Measurements from ENCODE around the gene AZGP1. TPM values are rescaled to one million over a fixed set of nuclear protein-coding genes. Genes with fewer than 3 reads are reported as not detected.
"Not testable (repeated sequence)": the region's sequence is repeated elsewhere in the genome, so short reads cannot be mapped to it uniquely, and the experiment has no call there.

The AZGP1 gene
- polyA plus RNA-seq, 1 donor (not counting 4 experiments of a cell fraction or from before 2014, with no cell fraction given): 1.3 TPM

- Histone ChIP-seq H3K4me3 (ENCODE audit: control insufficient read depth in 2 of 3, extremely low read depth in 1 of 3, insufficient read depth in 2 of 3, low read depth in 1 of 3, low read length in 3 of 3) (no peak overlapping the region), H3K9ac (ENCODE audit: control insufficient read depth, extremely low read depth, insufficient read depth, low read length) (no peak overlapping the region), H3K9me3 (ENCODE audit: control insufficient read depth, low read depth, low read length) (no peaks in the 10 kb centered on the region), H3K4me2 (ENCODE audit: control insufficient read depth, extremely low read depth, insufficient read depth, low read depth, low read length) (no peak overlapping the region), H3K9me1 (ENCODE audit: control insufficient read depth, extremely low read depth, insufficient read depth, low read length) (no peaks in the 10 kb centered on the region), H2AFZ (ENCODE audit: control insufficient read depth, low read length) (no peak overlapping the region), H3K4me1 (ENCODE audit: control insufficient read depth, extremely low read depth, insufficient read depth, low read length) (no peaks in the 10 kb centered on the region), H3K27me3 (ENCODE audit: control insufficient read depth, extremely low read depth, insufficient read depth, low read length) (no peaks in the 10 kb centered on the region), H3K27ac (ENCODE audit: control insufficient read depth, insufficient read depth, low read length) (no peak overlapping the region), H4K20me1 (ENCODE audit: control insufficient read depth, extremely low read depth, insufficient read depth, low read length) (no peaks in the 10 kb centered on the region), H3K79me2 (ENCODE audit: control insufficient read depth, insufficient read depth, low read length) (no peaks in the 10 kb centered on the region), H3K36me3 (ENCODE audit: control insufficient read depth in 2 of 2, extremely low read depth in 1 of 2, insufficient read depth in 2 of 2, low read length in 2 of 2) (no peaks in the 10 kb centered on the region)
- TF ChIP-seq EZH2 (IDR thresholded peaks at IDR 0.05; ENCODE audit: low read length) (no peak), CTCF (optimal IDR thresholded peaks at IDR 0.05 in 1 of 3, IDR thresholded peaks at IDR 0.05 in 1 of 3, conservative IDR thresholded peaks at IDR 0.05 in 1 of 3; ENCODE audit: extremely low read depth in 1 of 3, insufficient read depth in 2 of 3, low read length in 3 of 3) (no peak)
- DNase-seq (ENCODE audit: low read depth, low spot score) (no peak), FAIRE-seq (no peak)
- dilution Hi-C loops (cut with MboI; ENCODE audit: extremely low pct_ligation_motif_present, low sequenced_read_pairs): no loop called here
Observed at GRCh38 chr7:99984593-99984992, 8.8 kb upstream of the AZGP1 start.

- not testable (repeated sequence) for H3K9ac ChIP-seq (ENCODE audit: control insufficient read depth, extremely low read depth, insufficient read depth, low read length); DNase-seq (ENCODE audit: low read depth, low spot score); FAIRE-seq
Observed at GRCh38 chr7:99981066-99981465, 5.2 kb upstream of the AZGP1 start.

GRCh38 chr7:99980448-99980872, 4.6 kb upstream of the AZGP1 start:
- DNase-seq (ENCODE audit: low read depth, low spot score); H3K79me2 ChIP-seq (ENCODE audit: control insufficient read depth, insufficient read depth, low read length); H3K4me3 ChIP-seq (ENCODE audit: control insufficient read depth in 2 of 3, extremely low read depth in 1 of 3, insufficient read depth in 2 of 3, low read depth in 1 of 3, low read length in 3 of 3); H3K9me1 ChIP-seq (ENCODE audit: control insufficient read depth, extremely low read depth, insufficient read depth, low read length); H3K27me3 ChIP-seq (ENCODE audit: control insufficient read depth, extremely low read depth, insufficient read depth, low read length); H3K9me3 ChIP-seq (ENCODE audit: control insufficient read depth, low read depth, low read length); H3K36me3 ChIP-seq (ENCODE audit: control insufficient read depth in 2 of 2, extremely low read depth in 1 of 2, insufficient read depth in 2 of 2, low read length in 2 of 2); H3K27ac ChIP-seq (ENCODE audit: control insufficient read depth, insufficient read depth, low read length); H4K20me1 ChIP-seq (ENCODE audit: control insufficient read depth, extremely low read depth, insufficient read depth, low read length); dilution Hi-C loops (cut with MboI; ENCODE audit: extremely low pct_ligation_motif_present, low sequenced_read_pairs); H3K4me1 ChIP-seq (ENCODE audit: control insufficient read depth, extremely low read depth, insufficient read depth, low read length); FAIRE-seq; H3K4me2 ChIP-seq (ENCODE audit: control insufficient read depth, extremely low read depth, insufficient read depth, low read depth, low read length); H2AFZ ChIP-seq (ENCODE audit: control insufficient read depth, low read length); H3K9ac ChIP-seq (ENCODE audit: control insufficient read depth, extremely low read depth, insufficient read depth, low read length): not testable (repeated sequence)

More at GRCh38 chr7:99981066-99981465, 5.2 kb upstream of the AZGP1 start:
- H3K79me2 ChIP-seq (ENCODE audit: control insufficient read depth, insufficient read depth, low read length); dilution Hi-C loops (cut with MboI; ENCODE audit: extremely low pct_ligation_motif_present, low sequenced_read_pairs); H3K36me3 ChIP-seq (ENCODE audit: control insufficient read depth in 2 of 2, extremely low read depth in 1 of 2, insufficient read depth in 2 of 2, low read length in 2 of 2); H3K4me1 ChIP-seq (ENCODE audit: control insufficient read depth, extremely low read depth, insufficient read depth, low read length); H3K9me1 ChIP-seq (ENCODE audit: control insufficient read depth, extremely low read depth, insufficient read depth, low read length); H3K4me3 ChIP-seq (ENCODE audit: control insufficient read depth in 2 of 3, extremely low read depth in 1 of 3, insufficient read depth in 2 of 3, low read depth in 1 of 3, low read length in 3 of 3); H4K20me1 ChIP-seq (ENCODE audit: control insufficient read depth, extremely low read depth, insufficient read depth, low read length); H3K27me3 ChIP-seq (ENCODE audit: control insufficient read depth, extremely low read depth, insufficient read depth, low read length); H3K4me2 ChIP-seq (ENCODE audit: control insufficient read depth, extremely low read depth, insufficient read depth, low read depth, low read length); H3K27ac ChIP-seq (ENCODE audit: control insufficient read depth, insufficient read depth, low read length); H2AFZ ChIP-seq (ENCODE audit: control insufficient read depth, low read length); H3K9me3 ChIP-seq (ENCODE audit: control insufficient read depth, low read depth, low read length): not testable (repeated sequence)
